NCI-H82 treated with DMSO at 0.1 percent for 48 hours (cell line): ENCODE measurements around the gene C12orf76.
A peak's percentile ranks its signal among the peaks of the same experiment; 100 is the strongest.
"Not testable (repeated sequence)": the region's sequence is repeated elsewhere in the genome, so short reads cannot be mapped to it uniquely, and the experiment has no call there.

Experiments used
- DNase-seq: peaks from one replicate; lab custom pipeline; 2025; ENCODE audit not compliant: unreplicated experiment; lab: John Stamatoyannopoulos, UW

Gene C12orf76

GRCh38 chr12:110023059-110023980 lies 25.0 kb downstream of the C12orf76 start:
- DNase-seq, result peak; percentile 69

- DNase-seq, result no peak
Observed at GRCh38 chr12:110020956-110021355, 27.4 kb downstream of the C12orf76 start.

- DNase-seq, result no peak
Observed at GRCh38 chr12:110015132-110015531, 33.2 kb downstream of the C12orf76 start.

GRCh38 chr12:110012659-110013058 lies 35.7 kb downstream of the C12orf76 start:
- DNase-seq, result no peak

- no peak for DNase-seq
Observed at GRCh38 chr12:110012137-110012536, 36.2 kb downstream of the C12orf76 start.

- DNase-seq, result no peak
Observed at GRCh38 chr12:110010853-110011723, 37.2 kb downstream of the C12orf76 start.

- DNase-seq, result not testable (repeated sequence)
Observed at GRCh38 chr12:110008681-110009398, 39.5 kb downstream of the C12orf76 start.

GRCh38 chr12:110007881-110008280 lies 40.4 kb downstream of the C12orf76 start:
- no peak for DNase-seq

GRCh38 chr12:110006115-110006514 lies 42.2 kb downstream of the C12orf76 start:
- DNase-seq, result no peak

GRCh38 chr12:110005319-110005973 lies 42.9 kb downstream of the C12orf76 start:
- DNase-seq, result no peak

- DNase-seq, result no peak
Observed at GRCh38 chr12:110004598-110004997, 43.7 kb downstream of the C12orf76 start.

GRCh38 chr12:110002676-110003515 lies 45.4 kb downstream of the C12orf76 start:
- DNase-seq, result no peak

GRCh38 chr12:110001596-110001995 lies 46.7 kb downstream of the C12orf76 start:
- DNase-seq, result no peak

- DNase-seq, result no peak
Observed at GRCh38 chr12:109999983-110000505, 48.3 kb downstream of the C12orf76 start.

- DNase-seq, result no peak
Observed at GRCh38 chr12:109999649-109999971, 48.7 kb downstream of the C12orf76 start.

GRCh38 chr12:109998904-109999648 lies 49.2 kb downstream of the C12orf76 start, which contains the start of gene ANKRD13A:
ANKRD13A (plus strand) TSS chr12:109999430; CDS start chr12:109999689, 259 bp downstream.
- peak; percentile 78 for DNase-seq

GRCh38 chr12:109998241-109998903 lies 50.0 kb downstream of the C12orf76 start:
- DNase-seq, result no peak

GRCh38 chr12:109997393-109997792 lies 50.9 kb downstream of the C12orf76 start:
- no peak for DNase-seq
